SU-DHL-6 (cell line): ENCODE results near the gene ACOX1.

Experiments used
- EZH2phosphoT487 ChIP-seq: fragments of 200-600 bp; sonication (generic), shearing (Covaris generic); conservative IDR thresholded peaks from 2 replicates; pipeline ENCODE4 v1.6.1; 2018; ENCODE audit warnings: mild to moderate bottlenecking, antibody characterized with exemption, low read length, moderate library complexity, mixed read lengths
- TF ChIP-seq, protein P1 (sequence below): fragments of 200-600 bp; sonication (generic); IDR thresholded peaks from one replicate; pipeline ENCODE4 v1.5.1; 2017; ENCODE audit warnings: antibody characterized with exemption, mild to moderate bottlenecking, low read length, moderate library complexity; ENCODE audit not compliant: insufficient read depth, poor library complexity, severe bottlenecking

GRCh38 chr17:75942473-75942872, 36.5 kb downstream of the ACOX1 start:
- TF ChIP-seq, protein P1, sequence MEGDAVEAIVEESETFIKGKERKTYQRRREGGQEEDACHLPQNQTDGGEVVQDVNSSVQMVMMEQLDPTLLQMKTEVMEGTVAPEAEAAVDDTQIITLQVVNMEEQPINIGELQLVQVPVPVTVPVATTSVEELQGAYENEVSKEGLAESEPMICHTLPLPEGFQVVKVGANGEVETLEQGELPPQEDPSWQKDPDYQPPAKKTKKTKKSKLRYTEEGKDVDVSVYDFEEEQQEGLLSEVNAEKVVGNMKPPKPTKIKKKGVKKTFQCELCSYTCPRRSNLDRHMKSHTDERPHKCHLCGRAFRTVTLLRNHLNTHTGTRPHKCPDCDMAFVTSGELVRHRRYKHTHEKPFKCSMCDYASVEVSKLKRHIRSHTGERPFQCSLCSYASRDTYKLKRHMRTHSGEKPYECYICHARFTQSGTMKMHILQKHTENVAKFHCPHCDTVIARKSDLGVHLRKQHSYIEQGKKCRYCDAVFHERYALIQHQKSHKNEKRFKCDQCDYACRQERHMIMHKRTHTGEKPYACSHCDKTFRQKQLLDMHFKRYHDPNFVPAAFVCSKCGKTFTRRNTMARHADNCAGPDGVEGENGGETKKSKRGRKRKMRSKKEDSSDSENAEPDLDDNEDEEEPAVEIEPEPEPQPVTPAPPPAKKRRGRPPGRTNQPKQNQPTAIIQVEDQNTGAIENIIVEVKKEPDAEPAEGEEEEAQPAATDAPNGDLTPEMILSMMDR, result no peak
- TF ChIP-seq EZH2phosphoT487, result no peak
